Activated CD4-positive, alpha-beta T cell treated with anti-CD3 and anti-CD28 coated beads, Interleukin-2, amount 50 U/mL, for 16 hours (primary cell): ENCODE measurements around the gene ADAMTS7.

Experiments
- DNase-seq: peaks from one replicate; pipeline ENCODE4 v3.0.0-alpha.2; 2020

Gene ADAMTS7

GRCh38 chr15:78717956-78718656 is 93.2 kb downstream of the ADAMTS7 start:
- DNase-seq: no peak

GRCh38 chr15:78716651-78717050 is 94.6 kb downstream of the ADAMTS7 start:
- no peak for DNase-seq

GRCh38 chr15:78715930-78716329 is 95.3 kb downstream of the ADAMTS7 start:
- peak; percentile 11 for DNase-seq

- no peak for DNase-seq
These were observed 95.8 kb downstream of the ADAMTS7 start for GRCh38 chr15:78715434-78715833.

GRCh38 chr15:78714890-78715289 is 96.4 kb downstream of the ADAMTS7 start:
- peak; percentile 37 for DNase-seq

- DNase-seq: no peak
These were observed 98.3 kb downstream of the ADAMTS7 start for GRCh38 chr15:78712797-78713515.

- no peak for DNase-seq
These were observed 99.6 kb downstream of the ADAMTS7 start for GRCh38 chr15:78711638-78712037.

GRCh38 chr15:78709263-78709882 is 101.9 kb downstream of the ADAMTS7 start:
- peak; percentile 72 for DNase-seq
